ENCODE data around the gene UNC13B.
"Not testable (repeated sequence)": the region's sequence is repeated elsewhere in the genome, so short reads cannot be mapped to it uniquely, and the experiment has no call there.

Gene UNC13B

GRCh38 chr9:35229066-35229778 lies 67.4 kb downstream of the UNC13B start:
- DNase-seq = no peak

GRCh38 chr9:35229779-35230143 lies 68.0 kb downstream of the UNC13B start:
- DNase-seq = no peak

- no peak for DNase-seq
Observed at GRCh38 chr9:35232867-35233544, 71.2 kb downstream of the UNC13B start.

- DNase-seq = no peak
Observed at GRCh38 chr9:35236692-35237091, 74.9 kb downstream of the UNC13B start.

- DNase-seq = no peak
Observed at GRCh38 chr9:35237311-35237710, 75.5 kb downstream of the UNC13B start.

- not testable (repeated sequence) for DNase-seq
Observed at GRCh38 chr9:35245945-35246344, 84.1 kb downstream of the UNC13B start.

- DNase-seq = no peak
Observed at GRCh38 chr9:35253075-35253474, 91.3 kb downstream of the UNC13B start.

GRCh38 chr9:35254237-35254636 lies 92.4 kb downstream of the UNC13B start:
- no peak for DNase-seq

GRCh38 chr9:35254984-35255857 lies 93.4 kb downstream of the UNC13B start:
- DNase-seq = no peak

- DNase-seq = no peak
Observed at GRCh38 chr9:35257986-35258659, 96.3 kb downstream of the UNC13B start.

GRCh38 chr9:35258660-35259474 lies 97.1 kb downstream of the UNC13B start:
- DNase-seq = no peak

GRCh38 chr9:35260186-35260585 lies 98.4 kb downstream of the UNC13B start:
- no peak for DNase-seq

GRCh38 chr9:35262064-35262463 lies 100.3 kb downstream of the UNC13B start:
- no peak for DNase-seq

- DNase-seq = no peak
Observed at GRCh38 chr9:35267710-35268109, 105.9 kb downstream of the UNC13B start.

GRCh38 chr9:35269919-35270318 lies 108.1 kb downstream of the UNC13B start:
- DNase-seq = no peak

GRCh38 chr9:35271637-35272036 lies 109.8 kb downstream of the UNC13B start:
- DNase-seq = no peak

GRCh38 chr9:35272989-35273388 lies 111.2 kb downstream of the UNC13B start:
- DNase-seq = no peak

- DNase-seq = no peak
Observed at GRCh38 chr9:35273591-35273990, 111.8 kb downstream of the UNC13B start.

- DNase-seq = no peak
Observed at GRCh38 chr9:35274993-35275392, 113.2 kb downstream of the UNC13B start.

- no peak for DNase-seq
Observed at GRCh38 chr9:35277171-35277520, 115.3 kb downstream of the UNC13B start.

- no peak for DNase-seq
Observed at GRCh38 chr9:35277628-35278359, 116.0 kb downstream of the UNC13B start.

- DNase-seq = no peak
Observed at GRCh38 chr9:35279946-35280345, 118.1 kb downstream of the UNC13B start.
